CD14-positive monocyte (primary cell): ENCODE data around the gene C5orf22. TPM values are rescaled to one million over a fixed set of nuclear protein-coding genes. Genes with fewer than 3 reads are reported as not detected.

Source experiments
- DNase-seq, 3 donors: peaks; one replicate each; pipeline ENCODE4 v3.0.0-alpha.2; 2011 to 2022
- H2AFZ ChIP-seq: 2 replicates; pipeline ENCODE4 v1.6.0; 2012; ENCODE audit warnings: mild to moderate bottlenecking, low read depth, low read length, inconsistent platforms; ENCODE audit not compliant: insufficient read depth, poor library complexity, severe bottlenecking
- H3K27ac ChIP-seq, 2 donors: 1 replicate in 1 of 2; 2 replicates in 1 of 2; pipeline ENCODE4 v1.5.1; 2012 to 2013; ENCODE audit warnings: low read length in 2 of 2, control low read depth in 1 of 2, inconsistent platforms in 1 of 2, low read depth in 1 of 2, mild to moderate bottlenecking in 1 of 2
- H3K27me3 ChIP-seq, 2 donors: one replicate each; pipeline versions ENCODE4 v1.6.0 to v1.6.1; 2011 to 2013; ENCODE audit warnings: low read length in 2 of 2; ENCODE audit not compliant: control insufficient read depth in 2 of 2, insufficient read depth in 2 of 2
- H3K36me3 ChIP-seq, 2 donors: replicated peaks in 1 of 2; 1 replicate in 1 of 2; 2 replicates in 1 of 2; pipeline versions ENCODE4 v1.5.1 to v1.6.1; 2012 to 2013; ENCODE audit warnings: low read length in 2 of 2, control low read depth in 1 of 2, inconsistent platforms in 1 of 2, mild to moderate bottlenecking in 1 of 2; ENCODE audit not compliant: insufficient read depth in 2 of 2, control insufficient read depth in 1 of 2
- H3K4me1 ChIP-seq, 2 donors: 1 replicate in 1 of 2; 2 replicates in 1 of 2; pipeline versions ENCODE4 v1.5.1 to v1.6.1; 2012 to 2013; ENCODE audit warnings: low read length in 2 of 2, control low read depth in 1 of 2, inconsistent platforms in 1 of 2, mild to moderate bottlenecking in 1 of 2, moderate library complexity in 1 of 2; ENCODE audit not compliant: insufficient read depth in 2 of 2, control insufficient read depth in 1 of 2
- H3K4me2 ChIP-seq: replicated peaks from 2 replicates; pipeline ENCODE3; 2012; ENCODE audit warnings: low read length, moderate library complexity, mild to moderate bottlenecking; ENCODE audit not compliant: poor library complexity, severe bottlenecking; ENCODE audit errors: extremely low read depth
- H3K4me3 ChIP-seq, 3 experiments: fragments of 200-600 bp in 1 of 3; sonication (generic) in 1 of 3; replicated peaks in 1 of 3; 1 replicate in 2 of 3; 2 replicates in 1 of 3; pipeline ENCODE4 v1.5.1; 2011 to 2013; ENCODE audit warnings: low read length in 3 of 3, mild to moderate bottlenecking in 3 of 3, control low read depth in 2 of 3, low read depth in 2 of 3, inconsistent platforms in 1 of 3, moderate library complexity in 1 of 3
- H3K79me2 ChIP-seq: 2 replicates; pipeline ENCODE4 v1.6.0; 2012; ENCODE audit warnings: mild to moderate bottlenecking, control low read depth, inconsistent platforms, low read length, moderate library complexity; ENCODE audit not compliant: insufficient read depth
- H3K9ac ChIP-seq: 2 replicates; pipeline ENCODE4 v1.6.0; 2017; ENCODE audit warnings: low read length, mild to moderate bottlenecking; ENCODE audit not compliant: insufficient read depth, poor library complexity, severe bottlenecking
- H3K9me3 ChIP-seq, 2 donors: replicated peaks in 1 of 2; 1 replicate in 1 of 2; 2 replicates in 1 of 2; pipeline versions ENCODE4 v1.5.1 to v1.6.1; 2012 to 2013; ENCODE audit warnings: low read length in 2 of 2, control low read depth in 1 of 2; ENCODE audit not compliant: control insufficient read depth in 1 of 2, insufficient read depth in 1 of 2
- H4K20me1 ChIP-seq: 2 replicates; pipeline ENCODE4 v1.6.0; 2012; ENCODE audit warnings: mild to moderate bottlenecking, low read length, control low read depth, moderate library complexity; ENCODE audit not compliant: insufficient read depth
- H3K27ac Mint-ChIP-seq, 7 donors: one replicate each; pipeline ENCODE4 v1.8.0; 2020; ENCODE audit warnings: mild to moderate bottlenecking in 7 of 7, mixed read lengths in 7 of 7, moderate library complexity in 6 of 7, inconsistent platforms in 2 of 7
- H3K27me3 Mint-ChIP-seq, 3 donors: one replicate each; pipeline ENCODE4 v1.8.0; 2021 to 2022; ENCODE audit warnings: low read depth in 3 of 3, mild to moderate bottlenecking in 3 of 3, mixed read lengths in 3 of 3, moderate library complexity in 3 of 3, inconsistent platforms in 1 of 3
- H3K36me3 Mint-ChIP-seq, 2 donors: one replicate each; pipeline ENCODE4 v1.8.0; 2020; ENCODE audit warnings: mixed read lengths in 2 of 2, inconsistent platforms in 1 of 2, mild to moderate bottlenecking in 1 of 2
- H3K4me1 Mint-ChIP-seq: one replicate; pipeline ENCODE4 v1.8.0; 2020; ENCODE audit warnings: mild to moderate bottlenecking, mixed read lengths
- H3K4me3 Mint-ChIP-seq, 2 donors: one replicate each; pipeline ENCODE4 v1.8.0; 2020; ENCODE audit warnings: mild to moderate bottlenecking in 2 of 2, mixed read lengths in 2 of 2, moderate library complexity in 1 of 2
- H3K9me3 Mint-ChIP-seq, 7 donors: one replicate each; pipeline ENCODE4 v1.8.0; 2020 to 2022; ENCODE audit warnings: mixed read lengths in 7 of 7, mild to moderate bottlenecking in 6 of 7, moderate library complexity in 6 of 7, inconsistent platforms in 2 of 7
- CTCF ChIP-seq: fragments of 200-600 bp; IDR thresholded peaks from one replicate; pipeline ENCODE4 v1.8.0; 2022; ENCODE audit warnings: antibody characterized with exemption, mild to moderate bottlenecking
- WGBS: methylation state at CpG from one replicate; pipeline ENCODE4 v1.1.5; 2013; ENCODE audit warnings: missing lambda C conversion rate; ENCODE audit not compliant: insufficient coverage; 5-methylcytosine and 5-hydroxymethylcytosine counted together
- intact Hi-C, 2 donors: fragments of 100-400 bp; cut with micrococcal nuclease; formaldehyde crosslinking; loops; one replicate each; pipeline versions ENCODE4 v1.15.0 to v1.15.1; 2023
- polyA plus RNA-seq, 3 donors: library from polyadenylated mRNA; depleted of rRNA in 1 of 3; unstranded in 2 of 3; stranded (reverse) in 1 of 3; fragments of 300-500 nt in 2 of 3; fragments of >200 nt in 1 of 3; fragmentation: Illumina TruSeq in 2 of 3; gene quantifications; 1 replicate in 2 of 3; 2 replicates in 1 of 3; pipeline ENCODE4 v1.2.3, GENCODE V29; 2012 to 2021

Gene C5orf22
- polyA plus RNA-seq, 3 donors: 5.8 to 20.2 (median 19.9) TPM

DNA sequence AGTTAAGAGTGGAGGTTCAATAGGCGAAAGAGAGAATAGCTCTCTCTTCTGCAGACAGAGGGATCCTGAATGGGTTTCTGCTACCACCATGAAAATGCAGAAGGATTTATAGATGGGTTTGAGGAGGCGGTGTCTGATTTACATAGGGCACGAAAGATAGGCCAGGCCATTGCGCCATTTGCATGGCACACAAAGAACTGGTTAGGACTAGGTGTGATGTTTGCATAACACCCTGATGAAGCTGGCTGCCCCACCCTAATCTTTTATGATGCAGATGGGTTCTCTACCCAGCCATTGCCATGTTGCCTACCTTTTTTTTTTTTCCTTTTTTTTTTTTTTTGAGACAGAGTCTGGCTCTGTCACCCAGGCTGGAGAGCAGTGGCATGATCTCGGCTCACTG lies 55.4 kb downstream of the C5orf22 start:
- no peaks in the 10 kb centered on the region for H4K20me1 ChIP-seq

GRCh38 chr5:31593665-31594064 lies 61.6 kb downstream of the C5orf22 start:
- Histone ChIP-seq H3K79me2 (no peaks in the 10 kb centered on the region), H3K36me3 (no peaks in the 10 kb centered on the region), H2AFZ (no peak overlapping the region), H3K9me3 (no peaks in the 10 kb centered on the region), H3K9ac (no peak overlapping the region), H3K4me2 (no peak overlapping the region), H4K20me1 (no peaks in the 10 kb centered on the region), H3K4me3 (no peak overlapping the region), H3K4me1 (peaks cover 13 to 16% of the 10 kb centered on the region in 2 donors), H3K27ac (no peak overlapping the region), H3K27me3 (no peaks in the 10 kb centered on the region)
- peaks cover 17% of the 10 kb centered on the region for H3K4me1 Mint-ChIP-seq
- no peak overlapping the region for H3K27ac Mint-ChIP-seq
- H3K9me3 Mint-ChIP-seq: no peaks in the 10 kb centered on the region
- TF ChIP-seq CTCF: no peak
- peaks cover 0 to 1% (median 0%) of the 10 kb centered on the region in 3 donors for H3K27me3 Mint-ChIP-seq
- 100% methylated on average over 1 of the region's 3 CpGs for WGBS
- intact Hi-C loops: no loop called here
- H3K36me3 Mint-ChIP-seq: no peaks in the 10 kb centered on the region
- no peak for DNase-seq
- no peak overlapping the region for H3K4me3 Mint-ChIP-seq

More for the DNA sequence above, 55.4 kb downstream of the C5orf22 start:
- no peaks in the 10 kb centered on the region for H3K36me3 Mint-ChIP-seq
- no peak overlapping the region for H3K4me2 ChIP-seq
- no peaks in the 10 kb centered on the region for H3K79me2 ChIP-seq
- H3K4me1 Mint-ChIP-seq: peaks cover 36% of the 10 kb centered on the region
- no peaks in the 10 kb centered on the region for H3K36me3 ChIP-seq
- DNase-seq: no peak
- intact Hi-C loops: no loop called here
- no peak for TF ChIP-seq CTCF
- H3K4me1 ChIP-seq: peaks cover 32 to 38% of the 10 kb centered on the region in 2 donors
- no peak overlapping the region for H3K27ac Mint-ChIP-seq
- H3K9me3 ChIP-seq: no peaks in the 10 kb centered on the region
- no peaks in the 10 kb centered on the region for H3K27me3 ChIP-seq
- H3K27me3 Mint-ChIP-seq: no peaks in the 10 kb centered on the region
- no peak overlapping the region for H3K9ac ChIP-seq
- H3K4me3 ChIP-seq: no peak overlapping the region
- H3K9me3 Mint-ChIP-seq: peaks cover 0 to 5% (median 0%) of the 10 kb centered on the region in 7 donors
- H2AFZ ChIP-seq: no peak overlapping the region
- 100% methylated on average over 3 of the region's 5 CpGs for WGBS
- H3K27ac ChIP-seq: no peak overlapping the region
- no peak overlapping the region for H3K4me3 Mint-ChIP-seq
